NCI-H2107 (cell line): Measurements from ENCODE around the gene SUGCT.

ENCODE experiments used
- DNase-seq: peaks from one replicate; lab custom pipeline; 2025; lab: John Stamatoyannopoulos, UW

Gene SUGCT

DNA sequence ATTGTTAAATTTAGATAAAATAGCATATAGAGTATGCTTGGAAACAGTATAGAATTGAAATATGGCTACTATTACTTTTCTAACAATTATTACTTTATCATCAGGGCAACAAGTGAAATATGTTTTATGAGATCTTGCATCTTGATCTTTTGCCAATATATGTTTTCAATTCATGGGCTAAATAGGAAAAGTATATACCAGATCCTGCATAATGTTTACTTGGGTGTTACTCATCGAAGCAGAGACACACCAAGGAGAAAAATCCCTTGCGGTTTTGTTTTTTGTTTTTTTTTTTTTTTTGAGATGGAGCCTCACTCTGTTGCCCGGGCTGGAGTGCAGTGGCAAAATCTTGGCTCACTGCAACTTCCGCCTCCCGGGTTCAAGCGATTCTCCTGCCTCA lies 541.4 kb downstream of the SUGCT start:
- DNase-seq = no peak

DNA sequence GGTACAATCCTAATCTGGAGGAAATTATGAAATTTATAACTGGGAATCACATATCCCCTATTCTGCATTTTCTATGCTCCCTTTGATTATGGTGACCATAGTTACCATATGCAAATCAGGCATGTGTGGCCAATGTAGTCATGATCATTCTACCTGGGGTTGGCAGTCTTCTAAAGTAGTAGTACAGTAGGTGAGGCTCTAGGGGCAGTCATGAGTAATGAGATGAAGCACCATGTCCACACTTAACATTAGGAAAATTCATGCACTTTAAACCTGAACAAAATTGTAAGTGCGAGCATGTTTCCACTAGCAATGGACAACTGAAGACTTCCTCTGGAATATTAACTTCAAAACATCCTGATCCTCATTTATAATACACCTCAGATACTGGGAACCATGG lies 545.9 kb downstream of the SUGCT start:
- DNase-seq = no peak

DNA sequence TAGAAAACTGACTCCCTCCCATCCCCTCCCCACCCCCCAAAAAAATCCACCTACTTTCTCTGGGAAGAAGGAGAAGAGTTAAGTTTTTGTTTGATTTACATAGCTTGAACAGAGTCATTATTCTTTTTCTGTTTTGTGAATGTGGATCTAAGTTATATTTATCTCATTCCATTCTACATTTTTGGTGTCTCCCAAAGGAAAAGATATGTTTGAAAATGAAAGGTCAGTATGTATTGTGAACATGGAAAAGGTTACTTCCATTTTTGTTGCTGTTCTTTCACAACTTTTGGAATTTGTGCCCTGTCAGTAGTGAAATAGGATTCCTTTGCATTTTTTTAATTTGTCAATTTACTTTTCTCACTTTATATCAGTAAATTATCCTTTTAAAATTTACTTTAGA lies 547.9 kb downstream of the SUGCT start:
- no peak for DNase-seq

DNA sequence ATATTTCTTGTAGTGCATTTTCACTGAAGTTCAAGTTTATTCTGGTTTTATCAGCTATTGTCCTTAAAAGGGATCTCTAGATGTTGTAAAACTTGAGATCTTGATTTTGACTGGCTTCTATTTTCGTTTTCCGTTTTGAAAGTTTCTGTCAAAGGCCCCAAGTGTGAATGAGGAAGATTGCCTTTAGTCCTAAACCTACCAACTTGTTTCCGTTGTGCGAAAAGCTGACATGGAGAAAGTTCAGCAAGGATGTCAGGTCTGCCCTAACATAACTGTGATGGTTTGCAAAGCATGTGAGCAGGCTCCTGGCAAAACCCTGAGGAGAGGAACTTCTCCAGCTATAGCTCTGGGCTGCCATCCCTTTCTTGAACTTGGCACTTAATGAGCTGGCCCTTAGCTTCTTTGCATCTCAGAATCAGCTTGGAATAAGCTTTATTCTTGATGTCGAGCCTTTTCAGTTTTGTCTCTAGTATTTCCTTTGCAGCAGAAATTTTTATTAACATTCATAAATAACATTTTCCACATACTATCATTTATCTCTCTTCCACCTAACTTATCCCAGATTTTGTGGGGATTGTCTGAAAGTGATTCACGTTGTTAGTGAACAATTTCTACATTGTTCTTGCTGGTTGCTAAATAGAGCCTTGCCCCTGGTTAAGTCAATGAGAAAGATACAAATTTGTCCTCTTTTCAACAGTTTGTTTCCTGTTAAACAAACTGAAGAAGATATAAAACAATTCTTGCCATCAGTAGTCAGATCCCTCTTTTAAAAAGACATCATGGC lies 559.4 kb downstream of the SUGCT start:
- DNase-seq = no peak

DNA sequence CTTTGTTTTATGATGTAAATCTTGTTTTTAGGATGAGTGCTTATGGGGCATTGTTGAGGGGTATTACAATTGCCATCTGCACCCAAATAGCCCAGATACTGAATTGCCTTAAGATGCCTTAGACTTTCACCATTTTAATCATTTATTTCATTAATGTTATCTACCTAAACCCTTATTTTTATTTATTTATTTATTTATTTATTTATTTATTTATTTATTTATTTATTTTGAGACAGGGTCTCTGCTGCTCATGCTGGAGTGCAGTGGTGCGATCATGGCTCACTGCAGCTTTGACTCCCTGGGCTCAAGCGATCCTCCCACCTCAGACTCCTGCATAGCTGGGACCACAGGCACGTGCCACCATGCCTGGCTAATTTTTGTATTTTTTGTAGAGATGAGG lies 560.2 kb downstream of the SUGCT start:
- no peak for DNase-seq

DNA sequence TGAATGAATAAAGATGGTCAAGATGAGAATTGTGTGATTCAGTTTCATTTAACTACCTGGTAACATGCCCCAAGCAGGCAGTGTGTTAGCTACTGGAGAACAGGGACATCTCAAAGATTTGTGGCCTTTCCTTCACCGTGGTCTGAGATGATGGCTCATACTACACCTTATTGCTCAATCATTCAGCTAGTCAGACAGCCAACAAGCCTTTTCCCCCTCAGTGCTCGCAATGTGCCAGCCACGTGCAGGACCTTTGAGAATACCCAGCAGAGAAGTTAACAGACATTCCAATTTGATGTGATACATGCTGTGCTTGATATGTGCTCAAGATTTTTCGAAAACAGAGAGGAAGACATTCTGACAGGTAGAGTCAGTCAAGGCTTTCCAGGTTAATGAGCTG lies 562.8 kb downstream of the SUGCT start:
- DNase-seq = no peak

DNA sequence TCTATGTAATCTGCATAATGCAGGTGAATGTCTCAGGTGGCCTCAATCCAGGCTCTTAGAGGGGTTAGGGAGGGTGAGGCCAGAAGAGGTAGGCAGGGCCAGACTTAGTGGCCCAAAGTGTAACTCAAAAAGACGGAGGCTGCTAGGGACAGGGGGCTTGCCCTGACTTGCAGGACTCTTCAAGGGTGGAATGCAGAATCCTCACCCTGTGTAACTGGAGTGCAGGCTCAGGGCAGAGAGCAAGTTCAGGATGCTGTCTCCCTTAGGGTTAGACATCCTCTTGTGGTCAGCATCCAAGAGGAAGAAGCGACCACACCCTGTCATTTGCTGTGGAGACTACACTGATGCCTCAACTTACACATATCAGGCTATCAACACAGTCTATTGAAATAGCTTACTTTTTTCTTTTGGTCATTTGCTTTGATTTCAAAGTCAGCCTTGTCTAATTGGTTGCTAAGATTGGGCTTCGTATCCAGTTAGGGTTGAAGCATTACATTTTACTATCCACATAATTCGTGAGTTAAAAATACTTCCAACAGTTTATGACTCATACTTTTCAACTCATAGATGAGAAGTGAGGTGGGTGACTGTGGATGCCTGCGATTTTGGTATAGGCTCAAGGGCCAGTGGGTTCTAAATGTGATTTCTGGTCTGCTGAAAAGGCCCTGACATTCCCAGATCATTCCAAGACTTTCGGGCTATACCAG lies 563.6 kb downstream of the SUGCT start:
- DNase-seq = no peak

DNA sequence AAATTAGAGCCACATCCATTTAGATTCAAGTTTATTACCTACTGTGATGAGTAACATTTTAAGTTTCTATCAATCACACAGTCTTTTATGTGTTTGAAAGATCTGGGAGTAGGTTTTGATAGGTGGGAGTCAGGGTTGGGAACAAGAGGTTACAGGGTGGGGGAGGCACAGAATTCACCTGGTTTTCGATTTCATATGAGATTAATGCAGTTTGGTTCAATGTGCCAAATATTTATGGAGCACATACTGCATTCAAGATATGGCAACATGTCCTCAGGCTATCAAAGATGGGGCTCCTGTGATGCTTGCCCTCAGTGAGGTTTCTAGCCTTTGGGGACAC lies 564.1 kb downstream of the SUGCT start:
- no peak for DNase-seq

DNA sequence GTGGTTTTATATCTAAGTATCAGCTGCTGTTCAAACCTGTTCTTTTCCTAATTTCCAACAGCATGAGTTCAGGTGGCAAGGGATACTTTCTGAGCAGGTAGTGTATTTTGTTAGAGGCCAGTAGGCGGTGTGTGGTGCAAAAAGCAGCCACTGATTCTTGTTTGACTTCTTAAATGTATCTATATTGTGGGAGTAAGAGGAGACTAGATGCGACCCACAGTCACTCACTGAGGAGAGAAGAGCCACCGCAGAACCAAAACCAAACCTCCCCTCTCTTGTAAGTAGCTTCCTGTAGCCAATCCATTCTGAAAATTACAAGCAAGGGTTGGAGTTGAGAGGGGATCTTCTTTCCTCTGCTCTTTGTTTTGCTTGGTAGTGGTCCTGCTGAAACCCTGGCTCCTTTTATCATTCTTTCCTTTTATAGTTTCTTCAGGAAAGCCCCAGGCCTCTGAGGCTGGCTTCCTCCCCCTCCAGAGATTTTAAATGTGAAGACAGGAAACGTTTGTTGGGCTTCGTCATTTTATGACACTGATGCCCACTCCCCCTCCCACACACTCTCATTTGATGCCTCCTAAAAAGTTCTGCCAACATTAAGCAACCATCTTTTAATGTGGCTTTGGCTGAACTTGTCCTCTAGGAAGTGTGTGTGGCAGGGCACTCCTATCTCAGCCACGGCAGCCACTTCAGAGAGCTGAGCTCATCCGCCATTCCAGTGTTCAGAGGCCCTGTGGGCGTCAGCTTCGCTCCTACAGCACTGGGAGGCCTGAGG lies 566.0 kb downstream of the SUGCT start:
- no peak for DNase-seq

DNA sequence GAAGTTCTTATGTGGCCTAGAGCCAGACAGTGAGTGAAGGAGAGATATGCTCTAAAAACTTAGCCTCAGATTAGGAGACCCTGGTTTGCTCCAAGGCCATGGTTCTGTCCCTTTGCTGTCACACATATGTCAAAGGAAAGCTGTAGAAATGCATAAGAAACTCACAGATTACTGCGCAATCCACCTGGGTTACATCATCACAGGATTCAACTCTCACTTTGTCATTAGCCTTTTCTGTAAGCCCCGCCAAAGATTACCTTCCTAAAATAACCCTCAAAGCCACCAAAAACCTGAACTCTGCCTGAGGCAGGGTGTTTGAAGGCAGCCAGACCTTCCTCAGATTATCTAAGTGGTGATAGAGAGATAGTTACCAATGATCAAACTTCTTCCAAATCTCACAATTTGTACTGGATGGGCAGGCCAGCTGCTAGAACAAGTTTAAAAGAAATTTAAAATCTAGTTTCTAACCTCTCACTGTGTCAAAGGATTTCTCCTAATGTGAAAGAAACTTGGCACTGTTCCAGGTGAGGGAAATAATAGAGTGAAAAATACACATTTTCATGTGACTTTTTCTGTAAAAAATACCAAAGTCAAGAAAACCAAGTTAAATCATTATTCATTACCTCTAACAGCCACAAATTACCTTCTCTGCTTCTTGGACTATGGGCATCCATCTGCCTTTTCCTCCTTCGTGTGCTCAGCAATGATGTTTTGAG lies 567.2 kb downstream of the SUGCT start:
- no peak for DNase-seq

DNA sequence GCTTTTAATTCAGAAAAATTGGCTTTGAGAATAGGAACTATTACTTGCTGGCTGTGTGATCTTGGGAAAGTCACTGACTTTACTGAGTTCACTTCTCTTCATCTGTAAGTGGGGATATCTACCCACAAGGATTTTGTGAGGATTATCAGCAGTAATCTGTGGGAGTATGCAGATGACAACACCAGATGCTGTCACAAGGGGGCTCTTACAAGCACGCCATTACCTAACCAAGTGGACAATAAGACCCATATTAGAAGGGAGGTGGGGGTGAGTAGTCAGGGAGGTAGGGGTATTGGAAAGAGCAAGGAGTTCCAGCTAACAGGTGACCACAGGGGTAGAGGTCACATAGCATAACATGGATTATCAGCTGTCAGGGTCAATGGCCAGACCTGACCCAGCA lies 569.4 kb downstream of the SUGCT start:
- DNase-seq = no peak

DNA sequence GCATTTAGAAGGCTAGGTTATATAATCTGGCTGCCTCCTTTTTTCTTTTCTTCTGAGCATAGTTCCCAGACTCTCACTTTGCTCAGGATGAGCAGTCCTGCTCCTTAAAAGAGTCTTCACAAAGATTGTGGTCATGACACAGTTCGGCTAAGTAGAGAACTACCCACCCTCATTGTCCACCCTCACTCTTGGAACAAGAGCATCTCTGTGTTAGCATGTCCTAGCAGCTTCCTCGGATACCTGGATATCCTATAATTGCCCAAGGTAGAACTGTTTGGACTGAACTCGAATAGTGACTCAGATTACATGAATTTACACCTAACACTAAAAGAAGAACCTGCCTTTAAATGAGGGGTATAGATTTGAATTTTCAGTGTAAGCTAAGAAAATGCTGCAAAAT lies 572.0 kb downstream of the SUGCT start:
- DNase-seq = no peak

DNA sequence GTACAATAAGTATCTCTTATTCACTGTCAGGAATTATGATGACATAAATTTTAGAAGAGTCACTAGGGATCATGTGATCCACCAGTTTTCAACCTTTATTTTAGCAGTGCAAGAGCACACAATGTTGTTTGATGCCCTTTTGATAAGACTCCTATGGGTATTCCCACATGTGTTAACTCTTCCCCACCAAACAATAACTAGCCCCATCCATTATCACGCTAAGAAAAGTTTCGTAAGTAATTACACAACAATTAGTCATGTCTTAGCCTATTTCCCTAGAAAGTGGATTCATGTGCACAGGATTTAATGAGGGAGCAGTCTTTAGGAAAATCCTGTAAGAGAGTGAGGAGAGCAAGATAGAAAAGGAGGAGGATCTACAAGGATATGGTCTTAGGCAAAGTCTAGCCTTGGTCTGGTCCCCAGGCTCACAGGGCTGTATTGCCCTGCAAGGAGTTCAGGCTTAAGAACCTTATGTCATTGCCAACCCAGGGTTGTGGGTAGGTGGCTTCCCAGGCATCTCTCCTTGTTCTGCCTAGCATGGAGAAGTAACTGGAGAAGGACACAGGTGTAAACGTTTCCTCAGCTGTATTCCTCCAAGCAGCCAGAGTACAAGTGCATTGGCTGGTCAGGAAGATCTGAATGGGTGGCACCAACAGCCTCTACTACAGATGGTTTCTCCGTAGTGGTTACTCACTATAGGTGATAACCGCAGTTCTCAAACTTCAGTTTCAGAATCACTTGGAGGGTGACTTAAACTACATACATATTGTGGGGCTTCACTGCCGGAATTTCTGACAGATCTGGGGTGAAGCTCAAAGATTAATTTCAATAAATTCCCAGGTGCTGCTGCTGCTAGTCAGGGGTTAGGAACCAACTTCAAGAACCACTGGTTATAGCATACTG lies 574.5 kb downstream of the SUGCT start:
- no peak for DNase-seq

DNA sequence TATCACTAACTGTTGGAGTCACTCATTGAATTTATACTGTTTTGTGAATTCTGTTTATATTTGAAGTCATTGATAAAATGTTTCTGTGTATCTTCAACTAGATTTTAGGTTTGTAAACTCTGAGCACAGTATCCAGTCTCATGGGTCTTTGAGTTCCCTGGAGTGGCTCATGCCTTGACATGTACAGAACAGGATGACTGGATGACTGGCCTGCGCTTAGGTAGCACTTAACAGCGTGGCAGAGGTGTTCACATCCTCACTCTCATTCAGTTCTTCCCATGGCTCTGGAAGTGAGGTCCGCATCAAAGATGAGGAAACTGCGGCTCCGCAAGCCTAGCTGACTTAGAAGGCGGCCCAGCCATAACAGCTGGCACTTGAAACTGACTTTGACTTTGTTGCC lies 576.9 kb downstream of the SUGCT start:
- no peak for DNase-seq

DNA sequence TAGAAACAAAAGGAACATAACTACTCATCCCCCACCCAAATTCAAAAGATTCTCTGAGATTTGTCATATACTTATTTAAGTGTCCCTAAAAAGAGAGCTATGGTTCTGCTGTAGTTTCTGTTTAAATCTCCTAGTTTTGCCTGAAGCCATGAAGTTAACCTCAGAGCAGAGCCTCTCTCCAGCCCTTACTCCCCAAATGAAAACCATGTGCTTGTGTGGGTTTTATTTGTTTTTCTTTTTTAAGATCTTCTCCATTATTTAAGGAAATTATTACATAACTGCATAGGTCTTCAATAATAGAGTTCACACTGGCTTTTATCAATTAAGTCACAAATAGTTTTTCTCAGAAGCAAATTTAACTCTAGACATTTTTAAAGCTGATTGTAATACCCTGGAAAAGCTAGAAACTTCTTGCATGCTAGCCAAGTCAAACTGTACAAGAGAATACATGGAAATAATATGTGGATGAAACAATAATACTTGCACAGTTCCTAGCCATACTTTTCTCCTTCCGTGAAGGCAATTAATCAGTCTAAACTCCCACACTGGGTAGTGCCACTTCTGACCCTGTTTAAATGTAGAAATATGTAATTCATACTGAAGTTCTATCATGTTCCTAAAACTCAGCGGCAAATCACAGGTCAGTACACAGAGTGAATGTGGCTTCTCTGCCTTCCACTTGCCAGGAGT lies 579.7 kb downstream of the SUGCT start:
- no peak for DNase-seq

DNA sequence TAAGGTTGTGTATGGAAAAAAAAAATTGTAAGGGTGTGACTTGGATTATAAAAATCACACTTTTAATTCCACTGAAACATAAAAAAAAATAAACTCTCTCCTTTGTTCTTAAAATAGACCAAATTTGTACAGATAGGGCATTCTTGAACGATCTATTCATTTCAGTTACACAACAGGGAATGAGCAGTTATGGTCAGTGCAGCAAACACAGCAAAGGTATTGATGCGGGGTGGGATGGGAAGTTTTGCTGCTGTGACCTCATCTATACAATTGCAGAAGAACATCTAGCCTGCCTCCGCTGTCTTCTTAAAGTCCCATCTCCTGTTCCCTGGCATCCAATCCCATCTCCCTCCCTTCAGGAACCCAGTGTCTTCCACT lies 580.2 kb downstream of the SUGCT start:
- no peak for DNase-seq

DNA sequence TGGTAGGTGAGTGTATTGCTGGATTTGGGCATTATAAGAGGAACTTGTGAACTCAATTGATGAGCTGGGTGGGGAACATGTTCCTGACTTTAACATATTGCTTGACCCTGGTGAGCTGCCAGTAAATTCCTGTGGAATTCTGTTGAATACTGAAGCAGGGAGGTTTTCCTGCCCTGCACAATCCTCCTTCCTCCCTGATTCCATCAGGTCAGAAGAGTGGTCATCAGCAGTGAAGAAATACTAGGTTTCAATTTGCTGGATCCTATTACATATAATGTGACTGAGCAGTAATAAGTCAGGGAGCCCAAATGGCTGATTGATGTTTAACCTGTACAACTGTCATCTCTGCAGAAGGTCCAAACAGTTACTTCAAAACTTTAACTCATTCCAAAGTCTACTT lies 581.2 kb downstream of the SUGCT start:
- DNase-seq = no peak

DNA sequence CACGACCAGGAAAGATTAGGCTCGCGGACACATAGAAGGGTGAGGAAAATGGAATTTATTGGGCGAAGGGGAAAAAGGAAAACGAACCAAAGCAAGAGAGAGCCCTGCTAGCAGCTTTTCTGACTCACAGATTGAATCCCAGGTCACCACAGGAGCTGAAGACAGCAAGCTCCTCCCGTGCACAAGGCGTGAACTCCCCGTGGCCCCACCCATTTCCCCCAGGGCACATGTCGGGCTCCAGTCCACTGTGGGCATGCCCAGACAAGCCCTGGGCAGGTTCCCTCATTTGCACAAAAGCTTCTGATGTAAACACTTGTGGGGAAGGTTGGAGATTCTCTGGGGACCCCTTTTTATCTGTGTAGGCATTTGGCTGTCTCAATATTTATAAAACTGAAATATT lies 582.4 kb downstream of the SUGCT start:
- no peak for DNase-seq

DNA sequence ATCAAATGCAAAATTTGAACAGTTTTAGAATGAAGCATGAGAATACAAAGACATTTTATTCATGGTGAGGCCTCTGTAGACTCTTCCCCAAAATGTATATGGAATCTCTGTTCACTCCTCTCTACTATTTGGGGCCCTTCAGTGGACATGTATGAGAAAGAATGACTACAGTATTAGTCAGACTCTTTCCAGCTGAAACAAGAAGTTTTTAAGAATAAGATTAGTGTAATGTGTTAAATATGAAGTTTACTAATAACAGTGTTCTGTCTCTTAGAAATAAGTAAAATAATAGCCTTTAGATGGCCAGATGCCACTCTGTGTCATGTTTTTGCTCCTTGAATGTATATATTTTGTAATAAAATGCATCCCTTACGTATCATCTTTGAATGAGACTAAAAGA lies 585.6 kb downstream of the SUGCT start:
- no peak for DNase-seq

DNA sequence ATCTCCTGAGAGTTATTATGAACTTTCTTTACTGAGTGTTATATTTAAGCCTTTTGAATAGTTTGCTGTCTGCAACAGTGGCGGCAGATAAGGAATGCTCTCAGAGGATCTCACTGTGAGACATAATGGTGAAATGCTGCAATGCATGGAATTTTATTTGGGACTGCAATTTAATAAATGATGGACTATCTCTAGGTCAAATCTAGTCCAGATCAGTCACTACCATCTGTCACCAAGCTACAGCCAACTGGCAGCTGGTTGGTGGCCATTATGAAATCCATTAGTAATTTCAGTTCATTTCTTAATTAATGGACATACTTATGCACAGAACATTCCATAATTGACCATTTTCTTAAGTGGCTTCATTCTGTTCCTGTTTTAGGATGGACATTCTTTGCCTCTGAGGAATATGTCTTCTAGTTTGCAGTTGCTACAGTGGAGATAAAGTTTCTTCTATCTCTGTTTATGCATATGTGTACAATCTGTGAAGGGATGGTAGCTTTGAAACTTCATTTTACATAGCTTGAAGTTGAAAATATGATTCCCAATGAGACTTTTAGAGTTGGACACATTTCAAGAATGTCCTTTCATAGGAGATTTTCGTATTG lies 586.6 kb downstream of the SUGCT start:
- no peak for DNase-seq

DNA sequence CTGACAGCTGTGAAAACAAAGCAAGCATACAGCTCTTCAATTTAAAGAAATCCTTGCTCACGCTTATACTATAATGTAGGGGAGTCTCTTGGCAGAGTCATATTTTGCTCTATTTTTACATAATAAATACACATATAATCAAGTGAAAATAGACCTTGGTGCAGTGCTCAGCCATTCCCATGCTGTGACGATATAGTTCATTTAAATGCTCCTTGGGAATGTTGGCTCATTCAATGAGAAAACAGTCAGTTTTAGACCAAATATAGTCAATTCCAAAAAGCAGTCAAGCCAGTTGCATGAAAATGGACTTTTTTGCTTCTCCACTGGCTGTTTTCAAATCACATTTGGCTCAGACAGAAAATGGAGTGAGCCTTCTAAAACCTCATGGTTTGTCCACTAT lies 587.4 kb downstream of the SUGCT start:
- no peak for DNase-seq
